OCI-LY1 (cell line): ENCODE results near the gene BMP2K.
"Not testable (repeated sequence)": the region's sequence is repeated elsewhere in the genome, so short reads cannot be mapped to it uniquely, and the experiment has no call there.

ENCODE experiments used
- H2AFZ ChIP-seq: fragments of 200-600 bp; sonication (generic), shearing (Covaris generic); 2 replicates; pipeline ENCODE4 v1.6.0; 2014; ENCODE audit warnings: antibody characterized with exemption, mild to moderate bottlenecking, low read length
- H3F3A ChIP-seq: fragments of 200-600 bp; sonication (generic), shearing (Covaris generic); 2 replicates; pipeline ENCODE4 v1.6.0; 2014; ENCODE audit warnings: mild to moderate bottlenecking, antibody characterized with exemption, low read length, moderate library complexity; ENCODE audit not compliant: insufficient read depth
- H3K27ac ChIP-seq: fragments of 200-600 bp; sonication (generic); 2 replicates; pipeline ENCODE4 v1.5.1; 2014; ENCODE audit warnings: low read length, mixed run types, mild to moderate bottlenecking, low read depth; ENCODE audit not compliant: poor library complexity, severe bottlenecking
- H3K27me3 ChIP-seq: fragments of 200-600 bp; sonication (generic); 2 replicates; pipeline ENCODE4 v1.6.0; 2014; ENCODE audit warnings: antibody characterized with exemption, mild to moderate bottlenecking, low read length, moderate library complexity; ENCODE audit not compliant: insufficient read depth
- H3K36me3 ChIP-seq: fragments of 200-600 bp; sonication (generic); 2 replicates; pipeline ENCODE4 v1.6.1; 2014; ENCODE audit warnings: mild to moderate bottlenecking, antibody characterized with exemption, low read length, moderate library complexity, mixed read lengths; ENCODE audit not compliant: insufficient read depth
- H3K4me1 ChIP-seq: fragments of 200-600 bp; sonication (generic); 2 replicates; pipeline ENCODE4 v1.5.1; 2014; ENCODE audit warnings: mild to moderate bottlenecking, low read length, moderate library complexity; ENCODE audit not compliant: insufficient read depth, severe bottlenecking
- H3K4me2 ChIP-seq: fragments of 200-600 bp; sonication (generic), shearing (Covaris generic); 2 replicates; pipeline ENCODE4 v1.6.1; 2014; ENCODE audit warnings: low read length
- H3K4me3 ChIP-seq: fragments of 200-600 bp; sonication (generic); 2 replicates; pipeline ENCODE4 v1.5.1; 2014; ENCODE audit warnings: low read length, low read depth, mild to moderate bottlenecking, mixed read lengths; ENCODE audit not compliant: poor library complexity, severe bottlenecking
- H3K79me2 ChIP-seq: fragments of 200-600 bp; shearing (Covaris generic); 2 replicates; pipeline ENCODE4 v1.6.1; 2016; ENCODE audit warnings: mixed run types, low read length, mixed read lengths; ENCODE audit not compliant: insufficient read depth
- H3K9ac ChIP-seq: fragments of 200-600 bp; sonication (generic), shearing (Covaris generic); 2 replicates; pipeline ENCODE4 v1.6.1; 2014; ENCODE audit warnings: mild to moderate bottlenecking, low read length, mixed read lengths
- H3K9me2 ChIP-seq: fragments of 200-600 bp; sonication (generic), shearing (Covaris generic); 2 replicates; pipeline ENCODE4 v1.6.1; 2014; ENCODE audit warnings: low read depth, mild to moderate bottlenecking, low read length, mixed read lengths
- H3K9me3 ChIP-seq: fragments of 200-600 bp; shearing (Covaris generic); 2 replicates; pipeline ENCODE4 v1.6.1; 2014; ENCODE audit warnings: low read length, mixed read lengths
- H4K20me1 ChIP-seq: fragments of 200-600 bp; sonication (generic), shearing (Covaris generic); 2 replicates; pipeline ENCODE4 v1.6.0; 2016; ENCODE audit warnings: mild to moderate bottlenecking, low read length; ENCODE audit not compliant: insufficient read depth
- CTCF ChIP-seq: fragments of 200-600 bp; sonication (generic), shearing (Covaris generic); IDR thresholded peaks from 2 replicates; pipeline ENCODE4 v1.5.1; 2017; ENCODE audit warnings: mild to moderate bottlenecking, antibody characterized with exemption, low read length, moderate library complexity, mixed read lengths
- EZH2 ChIP-seq: fragments of 200-600 bp; sonication (generic), shearing (Covaris generic); IDR thresholded peaks from 2 replicates; pipeline ENCODE4 v1.8.0; 2017; ENCODE audit warnings: borderline replicate concordance, mixed run types, mild to moderate bottlenecking, antibody characterized with exemption, low read length, moderate library complexity, mixed read lengths

Gene BMP2K

GRCh38 chr4:78787392-78788006, 11.3 kb downstream of the BMP2K start:
- H3K27ac ChIP-seq: no peak overlapping the region
- H4K20me1 ChIP-seq: no peaks in the 10 kb centered on the region
- H3K9me3 ChIP-seq: 0 out of 2 replicates have a peak, but pooled peaks cover 3% of the 10 kb centered on the region
- TF ChIP-seq CTCF: no peak
- TF ChIP-seq EZH2: no peak
- H3K4me3 ChIP-seq: no peak overlapping the region
- peaks cover 18% of the 10 kb centered on the region for H3K4me1 ChIP-seq
- H3K36me3 ChIP-seq: peaks cover 47% of the 10 kb centered on the region
- H3K9me2 ChIP-seq: no peaks in the 10 kb centered on the region
- no peaks in the 10 kb centered on the region for H3F3A ChIP-seq
- H3K27me3 ChIP-seq: no peaks in the 10 kb centered on the region
- no peak overlapping the region for H3K4me2 ChIP-seq
- H3K9ac ChIP-seq: no peak overlapping the region
- H3K79me2 ChIP-seq: peaks cover 98% of the 10 kb centered on the region
- H2AFZ ChIP-seq: no peak overlapping the region

- Histone ChIP-seq H3K9me3 (0 out of 2 replicates have a peak, but pooled peaks cover 3% of the 10 kb centered on the region), H3F3A (no peaks in the 10 kb centered on the region), H3K4me1 (peaks cover 11% of the 10 kb centered on the region), H3K4me2 (no peak overlapping the region), H3K79me2 (peaks cover 95% of the 10 kb centered on the region), H4K20me1 (no peaks in the 10 kb centered on the region), H3K27me3 (no peaks in the 10 kb centered on the region), H3K36me3 (peaks cover 40% of the 10 kb centered on the region), H3K27ac (no peak overlapping the region), H2AFZ (no peak overlapping the region), H3K9me2 (no peaks in the 10 kb centered on the region), H3K4me3 (no peak overlapping the region), H3K9ac (no peak overlapping the region)
- TF ChIP-seq CTCF: no peak
- TF ChIP-seq EZH2: no peak
Measured at GRCh38 chr4:78788007-78788889, 12.1 kb downstream of the BMP2K start.

- H3K27ac ChIP-seq, H4K20me1 ChIP-seq, H3K4me2 ChIP-seq, H3K27me3 ChIP-seq, H3K9me2 ChIP-seq, H3K9me3 ChIP-seq, H3K4me3 ChIP-seq, H2AFZ ChIP-seq, H3F3A ChIP-seq, H3K9ac ChIP-seq: not testable (repeated sequence)
- Histone ChIP-seq H3K4me1 (peaks cover 32% of the 10 kb centered on the region), H3K36me3 (peaks cover 31% of the 10 kb centered on the region), H3K79me2 (peaks cover 71% of the 10 kb centered on the region)
Measured at GRCh38 chr4:78795594-78796416, 19.7 kb downstream of the BMP2K start.
